IMR-90 (cell line): ENCODE measurements around the gene CYB561D2. TPM values are rescaled to one million over a fixed set of nuclear protein-coding genes. Genes with fewer than 3 reads are reported as not detected.

Source experiments
- ATAC-seq: fragments of 200-7000 bp; cut with Tn5 transposase; 2 replicates; pipeline ENCODE4 v1.9.1; 2020; ENCODE audit warnings: low read depth, mild to moderate bottlenecking, moderate library complexity
- BruUV-seq: library from RNA; stranded (reverse); fragments of 400-500 nt; replicated peaks from 2 replicates; lab custom pipeline; 2021; lab: Mats Ljungman, UMichigan
- CTCF ChIA-PET: fragments of 300-600 bp; formaldehyde crosslinking; extraction: SDS; loops from one replicate; lab custom pipeline; 2021; ENCODE audit warnings: antibody characterized with exemption; lab: Yijun Ruan, JAX
- POLR2A ChIA-PET: fragments of 300-600 bp; sonication (Branson Sonifier 250); formaldehyde crosslinking; loops from one replicate; lab custom pipeline; 2022; ENCODE audit warnings: antibody characterized with exemption; ENCODE audit not compliant: unreplicated experiment; lab: Charles Lee
- DNase-seq: peaks from one replicate; pipeline ENCODE4 v3.0.0; 2013
- H2AFZ ChIP-seq: replicated peaks from 2 replicates; pipeline ENCODE3; 2013; ENCODE audit warnings: low read length, mild to moderate bottlenecking; ENCODE audit not compliant: poor library complexity
- H2AK5ac ChIP-seq: 2 replicates; pipeline ENCODE4 v1.6.1; 2013; ENCODE audit warnings: low read depth, low read length, inconsistent platforms
- H2AK9ac ChIP-seq: replicated peaks from 2 replicates; pipeline ENCODE3; 2013; ENCODE audit warnings: mild to moderate bottlenecking, low read depth, low read length, moderate library complexity; ENCODE audit not compliant: poor library complexity
- H2BK120ac ChIP-seq: 2 replicates; pipeline ENCODE4 v1.6.1; 2013; ENCODE audit warnings: low read depth, low read length, inconsistent platforms
- H2BK15ac ChIP-seq: 3 replicates; pipeline ENCODE4 v1.6.1; 2013; ENCODE audit warnings: low read depth, low read length, inconsistent platforms
- H2BK20ac ChIP-seq: 2 replicates; pipeline ENCODE4 v1.6.1; 2013; ENCODE audit warnings: low read depth, mild to moderate bottlenecking, inconsistent platforms, low read length, moderate library complexity
- H2BK5ac ChIP-seq: 2 replicates; pipeline ENCODE4 v1.6.1; 2013; ENCODE audit warnings: mild to moderate bottlenecking, low read depth, low read length, inconsistent platforms; ENCODE audit not compliant: poor library complexity, severe bottlenecking
- H3K14ac ChIP-seq: replicated peaks from 2 replicates; pipeline ENCODE4 v1.6.1; 2013; ENCODE audit warnings: low read depth, low read length, inconsistent platforms
- H3K18ac ChIP-seq: 2 replicates; pipeline ENCODE4 v1.6.1; 2013; ENCODE audit warnings: low read depth, low read length, control low read depth
- H3K23ac ChIP-seq: 2 replicates; pipeline ENCODE4 v1.6.1; 2013; ENCODE audit warnings: low read depth, low read length, inconsistent platforms
- H3K27ac ChIP-seq: 2 replicates; pipeline ENCODE4 v1.5.1; 2013; ENCODE audit warnings: mild to moderate bottlenecking, control low read depth, low read length; ENCODE audit not compliant: insufficient read depth
- H3K27me3 ChIP-seq: 2 replicates; pipeline ENCODE4 v1.6.1; 2013; ENCODE audit warnings: low read length; ENCODE audit not compliant: control insufficient read depth, insufficient read depth
- H3K36me3 ChIP-seq: 2 replicates; pipeline ENCODE4 v1.6.1; 2013; ENCODE audit warnings: low read length, mixed read lengths; ENCODE audit not compliant: control insufficient read depth, insufficient read depth
- H3K4ac ChIP-seq: 2 replicates; pipeline ENCODE4 v1.6.1; 2013; ENCODE audit warnings: low read depth, low read length, inconsistent platforms
- H3K4me1 ChIP-seq: 2 replicates; pipeline ENCODE4 v1.6.1; 2013; ENCODE audit warnings: low read length, mixed read lengths; ENCODE audit not compliant: control insufficient read depth, insufficient read depth
- H3K4me2 ChIP-seq: 2 replicates; pipeline ENCODE4 v1.6.1; 2013; ENCODE audit warnings: low read depth, mild to moderate bottlenecking, control low read depth, low read length, moderate library complexity
- H3K4me3 ChIP-seq: 2 replicates; pipeline ENCODE4 v1.5.1; 2013; ENCODE audit warnings: low read depth, mild to moderate bottlenecking, control low read depth, low read length, moderate library complexity; ENCODE audit not compliant: insufficient read depth
- H3K56ac ChIP-seq: 2 replicates; pipeline ENCODE4 v1.6.1; 2013; ENCODE audit warnings: low read length, inconsistent platforms; ENCODE audit not compliant: insufficient read depth; ENCODE audit errors: extremely low read depth
- H3K79me1 ChIP-seq, 2 experiments: 2 replicates each; pipeline ENCODE4 v1.6.1; 2013; ENCODE audit warnings: low read length in 2 of 2, inconsistent platforms in 1 of 2, low read depth in 1 of 2
- H3K9ac ChIP-seq: 2 replicates; pipeline ENCODE4 v1.6.1; 2013; ENCODE audit warnings: low read depth, low read length, control low read depth
- H3K9me1 ChIP-seq: 2 replicates; pipeline ENCODE4 v1.6.1; 2013; ENCODE audit warnings: low read length, inconsistent platforms; ENCODE audit not compliant: insufficient read depth
- H3K9me3 ChIP-seq: 2 replicates; pipeline ENCODE4 v1.6.1; 2013; ENCODE audit warnings: low read length; ENCODE audit not compliant: control insufficient read depth, insufficient read depth
- H4K20me1 ChIP-seq: 2 replicates; pipeline ENCODE4 v1.6.1; 2013; ENCODE audit warnings: low read length, inconsistent platforms; ENCODE audit not compliant: insufficient read depth
- H4K5ac ChIP-seq: 2 replicates; pipeline ENCODE4 v1.6.1; 2013; ENCODE audit warnings: mild to moderate bottlenecking, low read depth, low read length, control low read depth
- H4K8ac ChIP-seq, 2 experiments: 2 replicates each; pipeline ENCODE4 v1.6.1; 2013; ENCODE audit warnings: low read depth in 2 of 2, low read length in 2 of 2, control low read depth in 1 of 2, inconsistent platforms in 1 of 2
- H4K91ac ChIP-seq: 2 replicates; pipeline ENCODE4 v1.6.1; 2013; ENCODE audit warnings: low read depth, low read length, inconsistent platforms; ENCODE audit not compliant: insufficient read depth
- BHLHE40 ChIP-seq: fragments of 150-350 bp; IDR thresholded peaks from 2 replicates; pipeline ENCODE4 v1.6.1; 2016; ENCODE audit warnings: mild to moderate bottlenecking, low read depth, low read length
- CEBPB ChIP-seq: IDR thresholded peaks from 2 replicates; pipeline ENCODE4 v1.6.1; 2012; ENCODE audit warnings: low read depth, low read length, improper control_type of control experiment
- CHD1 ChIP-seq: IDR thresholded peaks from 2 replicates; pipeline ENCODE4 v1.6.1; 2012; ENCODE audit warnings: low read depth, low read length, improper control_type of control experiment
- CTCF ChIP-seq: conservative IDR thresholded peaks from 2 replicates; pipeline ENCODE4 v1.5.1; 2012; ENCODE audit warnings: mild to moderate bottlenecking, low read depth, low read length, improper control_type of control experiment
- FOS ChIP-seq: fragments of 150-350 bp; IDR thresholded peaks from 2 replicates; pipeline ENCODE4 v1.6.1; 2016; ENCODE audit warnings: low read depth, low read length
- MAFK ChIP-seq: IDR thresholded peaks from 2 replicates; pipeline ENCODE4 v1.6.1; 2012; ENCODE audit warnings: low read depth, low read length, improper control_type of control experiment
- MAZ ChIP-seq: IDR thresholded peaks from 2 replicates; pipeline ENCODE4 v1.6.1; 2012; ENCODE audit warnings: low read depth, mild to moderate bottlenecking, low read length, improper control_type of control experiment, moderate library complexity, borderline replicate concordance
- MXI1 ChIP-seq: IDR thresholded peaks from 2 replicates; pipeline ENCODE4 v1.6.1; 2012; ENCODE audit warnings: low read depth, mild to moderate bottlenecking, low read length, moderate library complexity, borderline replicate concordance
- NFE2L2 ChIP-seq: fragments of 150-350 bp; IDR thresholded peaks from 2 replicates; pipeline ENCODE4 v1.6.1; 2016; ENCODE audit warnings: low read depth, mild to moderate bottlenecking, low read length
- POLR2A ChIP-seq: IDR thresholded peaks from 2 replicates; pipeline ENCODE4 v1.6.1; 2012; ENCODE audit warnings: mild to moderate bottlenecking, low read depth, low read length
- RAD21 ChIP-seq: IDR thresholded peaks from 2 replicates; pipeline ENCODE4 v1.6.1; 2012; ENCODE audit warnings: low read length, improper control_type of control experiment
- RCOR1 ChIP-seq: IDR thresholded peaks from 2 replicates; pipeline ENCODE4 v1.6.1; 2012; ENCODE audit warnings: mild to moderate bottlenecking, low read length, improper control_type of control experiment; ENCODE audit not compliant: insufficient replicate concordance
- SMC3 ChIP-seq: fragments of 150-350 bp; IDR thresholded peaks from 2 replicates; pipeline ENCODE4 v1.6.1; 2016; ENCODE audit warnings: low read depth, mild to moderate bottlenecking, antibody characterized with exemption, low read length, moderate library complexity
- USF2 ChIP-seq: fragments of 150-350 bp; IDR thresholded peaks from 2 replicates; pipeline ENCODE4 v1.6.1; 2017; ENCODE audit warnings: mild to moderate bottlenecking, antibody characterized with exemption, low read length, low read depth
- WGBS, 2 experiments: methylation state at CpG; one replicate each; pipeline versions ENCODE4 v1.1.5 to v1.1.7; 2013; ENCODE audit warnings: missing lambda C conversion rate in 2 of 2; ENCODE audit not compliant: insufficient read length in 1 of 2; ENCODE audit errors: extremely low coverage in 2 of 2; 5-methylcytosine and 5-hydroxymethylcytosine counted together
- dilution Hi-C: fragments of 300-500 bp; cut with HindIII; formaldehyde crosslinking; loops from one replicate; pipeline ENCODE4 v1.14.3; 2018; ENCODE audit warnings: low sequenced_read_pairs; ENCODE audit not compliant: unreplicated experiment
- in situ Hi-C: fragments of 300-500 bp; cut with MboI; formaldehyde crosslinking; loops from 3 replicates; pipeline ENCODE4 v1.14.3; 2019; ENCODE audit warnings: low sequenced_read_pairs, inconsistent platforms, mixed read lengths
- intact Hi-C: fragments of 100-400 bp; cut with micrococcal nuclease; formaldehyde crosslinking; loops from 2 replicates; pipeline ENCODE4 v1.10.0; 2022
- polyA plus RNA-seq, 3 experiments: library from polyadenylated mRNA; depleted of rRNA; stranded (reverse); fragments of >200 nt; gene quantifications; 2 replicates each; pipeline ENCODE4 v1.2.3, GENCODE V29; 2012; ENCODE audit warnings: low replicate concordance in 1 of 3
- total RNA-seq: library from RNA; depleted of rRNA; stranded (reverse); fragments of >200 nt; gene quantifications from 2 replicates; pipeline ENCODE4 v1.2.3, GENCODE V29; 2012
- TF ChIP-seq, protein P1 (sequence below): fragments of 150-350 bp; IDR thresholded peaks from 2 replicates; pipeline ENCODE4 v1.6.1; 2016; ENCODE audit warnings: low read depth, mild to moderate bottlenecking, low read length, moderate library complexity, borderline replicate concordance

CYB561D2 gene
- total and polyA plus RNA-seq, 2 of the 4 experiments (the other 2 are of a cell fraction) = 29.2 to 31.7 TPM

DNA sequence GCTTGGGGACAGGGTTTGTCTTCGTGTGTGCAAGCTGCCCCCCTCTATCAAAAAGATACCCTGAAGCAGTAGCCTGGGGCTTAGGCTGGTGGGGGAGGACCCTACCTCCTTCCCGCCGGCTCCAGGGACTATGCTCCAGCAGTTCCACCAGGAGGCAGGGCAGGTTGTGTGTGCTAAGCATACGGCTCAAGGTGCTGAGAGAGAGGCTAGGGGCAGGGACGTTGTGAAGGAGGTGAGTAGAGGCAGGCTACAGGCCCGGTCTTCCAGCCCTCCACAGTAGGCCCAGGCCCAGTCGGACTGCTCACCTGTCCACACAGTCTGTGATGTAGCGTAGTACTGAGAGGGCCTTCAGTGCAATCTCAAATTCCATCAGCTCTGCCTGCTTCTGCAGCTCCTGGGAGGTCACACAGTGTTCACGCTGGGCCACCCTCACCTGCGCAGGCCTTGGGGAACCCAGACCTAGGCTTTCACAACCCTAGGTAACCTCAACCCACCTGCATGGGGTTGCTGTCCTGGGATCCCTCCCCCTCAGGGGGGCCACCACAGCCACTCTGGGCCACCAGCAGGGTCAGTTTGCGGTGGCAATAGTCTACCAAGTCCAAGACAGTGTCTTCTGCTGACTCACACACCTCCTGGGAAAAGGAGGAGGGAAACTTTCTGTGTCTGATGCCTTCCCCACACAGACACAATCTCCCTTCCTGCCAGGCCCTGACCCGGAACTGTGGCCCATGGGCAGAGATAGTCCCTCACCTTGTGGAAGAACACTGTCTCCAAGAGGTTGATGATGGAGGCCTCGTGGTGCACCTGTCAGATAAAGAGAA is 7.6 kb upstream of the CYB561D2 start:
- CTCF ChIA-PET = no interaction called here
- POLR2A ChIA-PET = no interaction called here

More for the DNA sequence above, 7.6 kb upstream of the CYB561D2 start:
- no peak overlapping the region for H4K91ac ChIP-seq
- H3K9me1 ChIP-seq = peaks cover 11% of the 10 kb centered on the region
- H2BK120ac ChIP-seq = no peak overlapping the region
- H3K18ac ChIP-seq = no peak overlapping the region
- H3K4me2 ChIP-seq = no peak overlapping the region
- H4K20me1 ChIP-seq = peaks cover 2% of the 10 kb centered on the region
- no peak overlapping the region for H2AK5ac ChIP-seq
- H3K79me1 ChIP-seq = peaks cover 6 to 27% of the 10 kb centered on the region in 2 experiments; a peak in 3 of 4 replicates
- no peak overlapping the region for H3K56ac ChIP-seq
- no peak overlapping the region for H4K5ac ChIP-seq
- 90% methylated on average over 7 of the region's 13 CpGs; no CpG with 5 or more reads in 1 of the 2 experiments for whole genome bisulfite sequencing, 2 experiments
- no peak overlapping the region for H3K4ac ChIP-seq
- no peak overlapping the region for H3K27ac ChIP-seq
- H2BK5ac ChIP-seq = no peak overlapping the region
- no peak overlapping the region for H2AFZ ChIP-seq
- H3K9ac ChIP-seq = no peak overlapping the region
- no peak overlapping the region for H3K14ac ChIP-seq
- H2BK20ac ChIP-seq = no peak overlapping the region
- H3K23ac ChIP-seq = no peak overlapping the region
- TF ChIP-seq, protein P1, sequence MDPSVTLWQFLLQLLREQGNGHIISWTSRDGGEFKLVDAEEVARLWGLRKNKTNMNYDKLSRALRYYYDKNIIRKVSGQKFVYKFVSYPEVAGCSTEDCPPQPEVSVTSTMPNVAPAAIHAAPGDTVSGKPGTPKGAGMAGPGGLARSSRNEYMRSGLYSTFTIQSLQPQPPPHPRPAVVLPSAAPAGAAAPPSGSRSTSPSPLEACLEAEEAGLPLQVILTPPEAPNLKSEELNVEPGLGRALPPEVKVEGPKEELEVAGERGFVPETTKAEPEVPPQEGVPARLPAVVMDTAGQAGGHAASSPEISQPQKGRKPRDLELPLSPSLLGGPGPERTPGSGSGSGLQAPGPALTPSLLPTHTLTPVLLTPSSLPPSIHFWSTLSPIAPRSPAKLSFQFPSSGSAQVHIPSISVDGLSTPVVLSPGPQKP = no peak
- TF ChIP-seq MAFK (no peak), CHD1 (no peak), CTCF (no peak), RCOR1 (no peak), NFE2L2 (no peak), MAZ (no peak), CEBPB (no peak), RAD21 (no peak), POLR2A (no peak), BHLHE40 (no peak), MXI1 (no peak), USF2 (no peak), SMC3 (no peak), FOS (no peak)
- no peak overlapping the region for H3K4me3 ChIP-seq
- dilution Hi-C loops = no loop called here
- intact Hi-C loops = no loop called here
- ATAC-seq = no peak
- H2AK9ac ChIP-seq = no peak overlapping the region
- peaks cover 16% of the 10 kb centered on the region for H3K4me1 ChIP-seq
- no peaks in the 10 kb centered on the region for H3K9me3 ChIP-seq
- no peak for DNase-seq
- peaks cover 3% of the 10 kb centered on the region; the same call in 1 of the 2 replicates for H3K36me3 ChIP-seq
- BruUV-seq = no TSS peak
- H3K27me3 ChIP-seq = no peaks in the 10 kb centered on the region
- in situ Hi-C loops = loop anchor here (25.0 kb wide), 3 partner anchors 1044 to 1819 kb away; partner anchors contain the start of genes ABHD14B, GPR62, MANF and PCBP4
- H2BK15ac ChIP-seq = no peak overlapping the region
- H4K8ac ChIP-seq = no peak overlapping the region
